SHP77 (cell line): Measurements from ENCODE around the gene TNKS2.
"Not testable (repeated sequence)": the region's sequence is repeated elsewhere in the genome, so short reads cannot be mapped to it uniquely, and the experiment has no call there.

Experiments used
- DNase-seq, 2 experiments: peaks; one replicate each; lab custom pipeline; 2025; lab: John Stamatoyannopoulos, UW

TNKS2 gene

GRCh38 chr10:91796331-91797047 lies 1.7 kb upstream of the TNKS2 start:
- no peak for DNase-seq

DNA sequence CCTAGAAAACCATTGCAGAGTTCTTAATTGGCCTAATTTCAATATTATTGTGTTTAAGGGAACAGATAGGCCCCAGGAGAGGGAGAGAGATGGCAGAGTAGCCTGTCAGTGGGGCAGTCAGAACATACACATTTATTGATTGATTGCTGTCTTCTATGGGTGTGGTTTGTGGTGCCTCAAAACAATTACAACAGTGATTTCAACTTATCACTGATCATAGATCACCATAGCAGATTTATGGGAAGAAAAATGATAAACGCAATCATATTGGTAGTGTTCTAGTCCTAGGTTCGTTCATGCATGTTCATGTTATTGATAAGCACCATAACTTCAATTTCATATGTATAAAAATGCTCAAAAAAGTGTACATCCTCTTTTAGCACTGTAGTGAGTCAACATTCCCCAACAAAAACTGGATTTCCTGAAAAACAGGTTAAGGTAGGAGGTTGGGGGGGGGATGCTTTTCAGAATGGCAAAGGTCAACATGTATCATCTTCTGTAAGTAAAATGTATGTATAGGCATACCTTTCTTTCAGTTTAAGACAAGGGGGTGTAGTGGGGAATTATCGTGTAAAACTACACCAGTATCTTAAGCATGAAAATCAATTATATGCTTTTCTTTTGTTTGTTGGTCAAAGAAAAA lies 1.1 kb upstream of the TNKS2 start:
- DNase-seq = no peak

- DNase-seq = peak in 1 of 2 experiments; percentile 0
Measured at GRCh38 chr10:91798649-91799611, 704 bp downstream of the TNKS2 start.

GRCh38 chr10:91799612-91799975 lies 1.4 kb downstream of the TNKS2 start:
- no peak for DNase-seq

DNA sequence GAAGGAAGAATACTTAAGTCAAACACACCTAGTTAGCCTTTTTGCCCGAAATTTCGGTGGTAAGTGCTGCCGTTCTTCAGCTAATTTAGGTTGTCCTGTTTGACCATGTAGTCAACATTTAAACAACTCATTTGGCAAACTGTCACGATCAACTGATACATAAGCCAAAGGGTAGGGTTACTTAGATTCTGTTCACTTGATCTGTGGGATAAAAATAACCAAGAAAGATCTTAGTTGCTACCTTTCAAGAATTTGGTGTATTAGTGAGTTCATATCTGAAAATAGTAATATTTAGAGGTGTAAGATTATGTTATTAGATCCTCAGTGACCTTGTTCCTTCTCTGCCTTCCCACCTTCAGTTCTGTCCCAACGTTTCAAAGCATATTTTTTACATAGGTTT lies 2.0 kb downstream of the TNKS2 start:
- DNase-seq = no peak

- no peak for DNase-seq
Measured at GRCh38 chr10:91800756-91801155, 2.5 kb downstream of the TNKS2 start.

- no peak for DNase-seq
Measured at GRCh38 chr10:91803386-91804125, 5.3 kb downstream of the TNKS2 start.

GRCh38 chr10:91804126-91804510 lies 5.9 kb downstream of the TNKS2 start:
- DNase-seq = no peak

- no peak for DNase-seq
Measured at GRCh38 chr10:91805110-91805838, 7.0 kb downstream of the TNKS2 start.

DNA sequence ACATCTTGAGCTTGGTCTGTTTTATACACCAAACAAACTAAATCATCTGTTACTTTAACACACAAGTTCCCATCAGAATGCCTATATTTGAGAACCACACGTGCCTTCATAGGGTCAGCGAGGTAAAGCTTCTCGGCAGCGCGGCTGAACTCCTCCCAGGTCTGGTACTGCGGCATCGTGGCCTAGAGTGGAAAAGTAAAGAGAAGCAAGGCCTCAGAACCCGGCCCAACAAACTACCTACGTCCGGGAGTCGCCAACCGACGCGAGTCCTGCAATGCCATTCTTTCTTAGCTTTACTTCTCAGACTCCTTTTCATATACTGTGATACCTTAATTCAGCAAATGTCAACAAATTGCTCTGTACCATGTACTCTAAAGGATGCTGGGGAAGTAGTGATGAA lies 9.0 kb downstream of the TNKS2 start:
- not testable (repeated sequence) for DNase-seq

GRCh38 chr10:91813251-91813650 lies 15.0 kb downstream of the TNKS2 start:
- no peak for DNase-seq

DNA sequence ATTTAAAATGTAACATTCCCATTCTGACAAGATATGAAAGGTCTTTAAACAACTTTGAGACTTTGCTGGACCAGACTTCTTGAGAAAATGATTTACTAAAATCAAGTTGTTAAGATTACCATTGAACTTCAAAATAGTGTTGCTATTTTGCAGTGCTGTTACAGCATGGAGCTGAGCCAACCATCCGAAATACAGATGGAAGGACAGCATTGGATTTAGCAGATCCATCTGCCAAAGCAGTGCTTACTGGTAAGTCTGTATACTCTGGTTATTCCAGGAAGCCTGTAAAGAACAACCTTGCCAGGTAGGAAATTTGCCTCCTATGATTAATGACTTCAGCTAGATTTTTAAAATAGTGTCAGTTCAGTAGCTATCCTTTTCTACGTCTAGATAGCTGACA lies 18.8 kb downstream of the TNKS2 start:
- DNase-seq = no peak

GRCh38 chr10:91820144-91820543 lies 21.9 kb downstream of the TNKS2 start:
- DNase-seq = no peak

DNA sequence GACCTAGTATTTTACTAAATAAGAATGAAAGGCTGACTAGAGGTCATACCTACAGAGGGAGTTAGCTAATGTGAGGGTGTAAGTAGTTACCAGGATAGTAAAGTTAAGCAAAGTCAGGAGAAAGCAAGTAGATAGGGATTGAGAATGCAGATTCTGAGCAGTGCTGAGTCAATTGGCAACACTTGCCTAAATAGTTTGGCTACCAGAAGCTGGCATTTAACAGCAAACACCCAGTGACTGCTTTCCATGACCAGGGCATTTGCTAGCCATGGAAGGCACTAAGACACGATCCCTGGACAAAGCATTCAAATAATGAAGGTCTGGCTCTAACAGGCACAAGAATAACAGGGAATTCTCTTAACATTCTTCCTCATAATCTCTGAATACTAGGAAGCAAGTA lies 25.9 kb downstream of the TNKS2 start:
- no peak for DNase-seq

DNA sequence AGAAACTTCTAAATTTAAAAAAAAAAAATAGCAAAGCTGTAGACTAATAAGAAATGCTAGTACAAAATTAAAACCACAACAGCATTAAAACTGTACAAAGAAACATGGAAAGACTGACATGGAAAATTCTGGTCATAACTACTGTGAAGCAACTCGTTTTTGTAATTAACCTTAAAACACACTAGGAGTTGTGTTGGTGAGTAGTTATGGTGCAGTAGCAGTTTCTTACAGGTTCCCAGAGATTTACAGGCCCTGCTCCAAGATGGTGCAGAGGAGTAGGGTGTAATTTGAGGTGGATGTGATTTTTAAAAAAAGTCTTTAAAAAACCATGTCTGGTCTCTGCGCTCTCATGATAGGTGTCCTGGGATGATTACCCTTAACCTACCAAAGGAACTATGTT lies 31.0 kb downstream of the TNKS2 start:
- DNase-seq = no peak

- DNase-seq = no peak
Measured at GRCh38 chr10:91838199-91838598, 40.0 kb downstream of the TNKS2 start.

- no peak for DNase-seq
Measured at GRCh38 chr10:91843083-91843482, 44.9 kb downstream of the TNKS2 start.

GRCh38 chr10:91856637-91857036 lies 58.4 kb downstream of the TNKS2 start:
- no peak for DNase-seq

DNA sequence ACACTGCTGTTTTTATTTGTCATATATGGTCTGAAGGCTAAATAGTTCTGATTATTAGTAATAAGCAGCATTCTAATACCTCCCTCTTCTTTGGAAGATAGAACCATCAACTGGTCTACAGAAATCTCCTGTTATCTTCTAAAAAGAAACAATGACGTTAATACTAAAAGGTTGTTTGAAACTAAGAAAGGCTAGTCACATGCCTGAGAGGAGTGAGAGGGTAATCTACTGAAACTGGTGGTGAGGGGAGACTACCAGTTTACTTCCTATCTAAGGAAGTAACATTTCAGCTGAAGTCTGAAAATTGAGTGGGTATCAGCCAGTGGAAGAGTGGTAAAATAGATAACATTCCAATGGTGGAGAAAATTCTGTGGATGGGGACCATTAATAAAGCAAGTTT lies 62.7 kb downstream of the TNKS2 start:
- no peak for DNase-seq

- DNase-seq = no peak
Measured at GRCh38 chr10:91864099-91864498, 65.9 kb downstream of the TNKS2 start.

DNA sequence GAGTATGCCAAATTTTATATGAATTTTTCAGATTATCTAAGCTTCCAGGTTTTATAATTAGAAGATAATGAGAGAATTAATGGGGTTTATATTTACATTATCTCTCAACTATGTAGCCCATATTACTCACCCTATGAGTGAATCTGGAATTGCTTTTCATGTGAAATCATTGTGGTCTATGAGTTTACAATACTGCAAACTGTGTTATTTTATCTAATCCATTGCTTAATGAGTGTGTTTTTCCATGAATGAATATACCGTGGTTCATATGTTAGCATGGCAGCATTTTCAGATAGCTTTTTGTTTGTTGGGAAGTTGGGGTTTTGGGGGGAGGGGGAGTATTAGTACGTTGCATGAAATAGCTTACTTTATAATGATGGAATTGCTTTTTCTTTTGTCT lies 66.5 kb downstream of the TNKS2 start:
- DNase-seq = no peak
